ENCODE data around the gene OR2T1. TPM values are rescaled to one million over a fixed set of nuclear protein-coding genes. Genes with fewer than 3 reads are reported as not detected.

OR2T1 gene
- total and polyA plus RNA-seq, 12 donors: not detected

DNA sequence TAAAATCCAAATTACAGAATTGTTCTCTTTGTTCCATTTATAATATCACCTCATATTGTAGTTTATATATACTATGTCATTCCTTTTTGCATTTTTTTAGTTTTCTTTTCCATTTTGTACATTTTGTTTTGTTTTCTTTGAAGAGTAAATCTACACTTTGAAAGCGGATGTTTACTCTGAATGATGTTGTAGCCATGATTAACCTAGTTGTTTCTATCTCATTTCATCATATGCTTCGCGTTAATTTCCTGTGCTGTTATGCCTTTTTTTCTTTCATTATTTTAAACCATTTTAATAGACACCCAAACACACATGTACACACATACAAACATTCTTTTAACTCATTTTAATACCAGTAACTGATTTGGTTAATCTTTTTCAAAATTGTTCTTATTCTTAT, 22.0 kb upstream of the OR2T1 start:
- H3K4me1 ChIP-seq (replicated peaks in 1 of 2): no peaks in the 10 kb centered on the region
- H3K36me3 ChIP-seq (replicated peaks in 1 of 2): no peaks in the 10 kb centered on the region
- H3K9me3 ChIP-seq (replicated peaks in 1 of 3): no peaks in the 10 kb centered on the region
- no peak overlapping the region for H3K27ac ChIP-seq
- no peak for TF ChIP-seq POLR2A (IDR thresholded peaks at IDR 0.05)
- TF ChIP-seq, protein P1, sequence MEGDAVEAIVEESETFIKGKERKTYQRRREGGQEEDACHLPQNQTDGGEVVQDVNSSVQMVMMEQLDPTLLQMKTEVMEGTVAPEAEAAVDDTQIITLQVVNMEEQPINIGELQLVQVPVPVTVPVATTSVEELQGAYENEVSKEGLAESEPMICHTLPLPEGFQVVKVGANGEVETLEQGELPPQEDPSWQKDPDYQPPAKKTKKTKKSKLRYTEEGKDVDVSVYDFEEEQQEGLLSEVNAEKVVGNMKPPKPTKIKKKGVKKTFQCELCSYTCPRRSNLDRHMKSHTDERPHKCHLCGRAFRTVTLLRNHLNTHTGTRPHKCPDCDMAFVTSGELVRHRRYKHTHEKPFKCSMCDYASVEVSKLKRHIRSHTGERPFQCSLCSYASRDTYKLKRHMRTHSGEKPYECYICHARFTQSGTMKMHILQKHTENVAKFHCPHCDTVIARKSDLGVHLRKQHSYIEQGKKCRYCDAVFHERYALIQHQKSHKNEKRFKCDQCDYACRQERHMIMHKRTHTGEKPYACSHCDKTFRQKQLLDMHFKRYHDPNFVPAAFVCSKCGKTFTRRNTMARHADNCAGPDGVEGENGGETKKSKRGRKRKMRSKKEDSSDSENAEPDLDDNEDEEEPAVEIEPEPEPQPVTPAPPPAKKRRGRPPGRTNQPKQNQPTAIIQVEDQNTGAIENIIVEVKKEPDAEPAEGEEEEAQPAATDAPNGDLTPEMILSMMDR (IDR thresholded peaks at IDR 0.05): no peak
- WGBS, 4 donors: 82 to 90% (median 86%) methylated on average over 3 of the region's 3 CpGs
- H3K4me3 ChIP-seq: no peak overlapping the region
- no peaks in the 10 kb centered on the region for H3K27me3 ChIP-seq
- intact Hi-C loops (cut with DNase I): loop anchor here in 1 of 2 donors (5.0 kb wide), 1 partner anchor 359 kb away; no protein-coding TSS in a partner anchor
- no peak for DNase-seq

DNA sequence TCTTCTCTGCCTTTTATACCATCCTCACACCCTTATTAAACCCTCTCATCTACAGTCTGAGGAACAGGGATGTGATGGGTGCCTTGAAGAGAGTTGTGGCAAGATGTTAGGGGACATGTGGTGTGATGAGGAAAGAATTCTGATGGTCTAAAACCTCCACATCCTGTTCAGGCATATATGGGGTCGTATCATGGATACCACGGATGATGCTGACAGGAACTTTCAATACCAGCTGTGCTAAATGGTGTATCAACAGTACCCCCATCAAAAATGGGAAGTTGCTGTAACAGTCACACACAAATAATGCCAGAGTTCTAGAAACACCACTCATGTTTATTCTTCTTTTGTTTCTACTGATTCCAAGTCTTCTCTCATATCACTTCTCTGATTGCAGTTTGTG, 14.4 kb upstream of the OR2T1 start:
- TF ChIP-seq, protein P1 (IDR thresholded peaks at IDR 0.05): no peak
- no peak for TF ChIP-seq POLR2A (IDR thresholded peaks at IDR 0.05)
- Histone ChIP-seq H3K27me3 (no peaks in the 10 kb centered on the region), H3K9me3 (replicated peaks in 1 of 3) (no peaks in the 10 kb centered on the region), H3K4me1 (replicated peaks in 1 of 2) (no peaks in the 10 kb centered on the region), H3K4me3 (no peak overlapping the region), H3K27ac (no peak overlapping the region), H3K36me3 (replicated peaks in 1 of 2) (no peaks in the 10 kb centered on the region)
- WGBS, 4 donors: 39 to 47% (median 42%) methylated on average over 2 of the region's 2 CpGs
- no peak for DNase-seq
- intact Hi-C loops (cut with DNase I): no loop called here

DNA sequence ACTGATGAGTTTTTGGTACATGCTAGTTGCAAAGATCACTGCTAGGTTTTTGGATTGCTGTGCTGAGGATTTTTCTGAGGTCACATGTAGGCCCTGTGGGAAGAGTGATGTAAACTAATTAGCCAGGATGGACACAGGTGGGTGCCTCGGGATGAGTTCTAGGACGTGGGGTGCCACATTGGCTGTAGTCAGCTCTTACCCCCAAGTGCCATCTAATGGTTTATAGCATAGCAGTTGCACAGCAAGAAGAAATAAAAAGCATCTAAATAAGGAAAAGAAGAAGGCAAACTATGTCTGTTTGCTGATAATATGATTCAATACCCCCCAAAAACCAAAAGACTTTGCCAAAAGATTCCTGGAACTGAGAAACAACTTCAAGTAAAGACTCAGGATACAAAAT, 9.8 kb upstream of the OR2T1 start:
- no peak for DNase-seq
- intact Hi-C loops (cut with DNase I): no loop called here
- no peak for TF ChIP-seq POLR2A (IDR thresholded peaks at IDR 0.05)
- TF ChIP-seq, protein P1 (IDR thresholded peaks at IDR 0.05): no peak
- H3K36me3 ChIP-seq (replicated peaks in 1 of 2): no peaks in the 10 kb centered on the region
- H3K27ac ChIP-seq: no peak overlapping the region
- H3K4me3 ChIP-seq: no peak overlapping the region
- 33 to 69% (median 45%) methylated on average over 2 of the region's 2 CpGs for WGBS, 4 donors
- no peaks in the 10 kb centered on the region for H3K9me3 ChIP-seq (replicated peaks in 1 of 3)
- no peaks in the 10 kb centered on the region for H3K4me1 ChIP-seq (replicated peaks in 1 of 2)
- H3K27me3 ChIP-seq: no peaks in the 10 kb centered on the region

DNA sequence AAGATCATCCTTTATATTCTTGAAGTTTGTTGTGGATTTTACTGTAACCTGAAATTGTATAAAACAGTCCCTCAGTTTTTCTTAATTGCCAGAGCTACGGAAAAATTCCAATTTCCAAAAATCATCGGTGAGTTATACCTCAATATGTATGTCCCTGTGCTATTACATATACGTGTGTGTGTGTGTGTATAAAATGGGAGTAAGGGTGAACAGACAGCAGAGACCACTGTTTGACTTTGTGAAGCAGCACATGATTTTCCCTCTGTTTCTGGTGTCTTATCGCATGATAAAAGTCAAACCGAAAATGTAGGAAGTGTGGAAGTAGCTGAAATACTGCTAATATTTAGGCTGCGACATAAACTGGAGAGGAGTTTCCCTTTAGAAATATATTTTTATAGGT, 1.2 kb downstream of the OR2T1 start:
- intact Hi-C loops (cut with DNase I): no loop called here
- no peak overlapping the region for H3K27ac ChIP-seq
- TF ChIP-seq, protein P1 (IDR thresholded peaks at IDR 0.05): no peak
- TF ChIP-seq POLR2A (IDR thresholded peaks at IDR 0.05): no peak
- H3K36me3 ChIP-seq (replicated peaks in 1 of 2): no peaks in the 10 kb centered on the region
- no peaks in the 10 kb centered on the region for H3K27me3 ChIP-seq
- 81 to 88% (median 84%) methylated on average over 6 of the region's 6 CpGs for WGBS, 4 donors
- DNase-seq: no peak
- no peaks in the 10 kb centered on the region for H3K9me3 ChIP-seq (replicated peaks in 1 of 3)
- H3K4me3 ChIP-seq: no peak overlapping the region
- no peaks in the 10 kb centered on the region for H3K4me1 ChIP-seq (replicated peaks in 1 of 2)

Data from adrenal gland (tissue), 12 donors.